ENCODE results near the gene ADAMTS6.

DNA sequence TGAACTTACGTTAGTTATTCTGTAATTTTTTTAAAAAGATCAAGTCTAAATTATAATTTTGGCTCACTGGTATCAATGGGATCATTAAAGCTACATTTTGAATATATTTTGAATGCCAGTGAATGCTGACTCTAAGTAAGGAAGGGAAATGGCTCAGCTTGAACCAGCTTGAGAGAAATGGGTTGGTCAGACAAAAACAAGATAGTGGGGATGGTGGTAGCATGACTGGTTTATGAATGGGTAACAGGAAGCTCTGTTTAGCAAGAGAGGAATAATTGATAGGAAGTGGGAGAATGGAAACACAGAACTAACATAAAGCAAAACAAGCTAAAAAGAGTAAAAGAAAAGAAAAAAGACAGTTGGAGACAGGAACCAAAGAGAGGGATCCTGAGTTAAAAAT, 220.2 kb downstream of the ADAMTS6 start:
- TF ChIP-seq, protein P1, sequence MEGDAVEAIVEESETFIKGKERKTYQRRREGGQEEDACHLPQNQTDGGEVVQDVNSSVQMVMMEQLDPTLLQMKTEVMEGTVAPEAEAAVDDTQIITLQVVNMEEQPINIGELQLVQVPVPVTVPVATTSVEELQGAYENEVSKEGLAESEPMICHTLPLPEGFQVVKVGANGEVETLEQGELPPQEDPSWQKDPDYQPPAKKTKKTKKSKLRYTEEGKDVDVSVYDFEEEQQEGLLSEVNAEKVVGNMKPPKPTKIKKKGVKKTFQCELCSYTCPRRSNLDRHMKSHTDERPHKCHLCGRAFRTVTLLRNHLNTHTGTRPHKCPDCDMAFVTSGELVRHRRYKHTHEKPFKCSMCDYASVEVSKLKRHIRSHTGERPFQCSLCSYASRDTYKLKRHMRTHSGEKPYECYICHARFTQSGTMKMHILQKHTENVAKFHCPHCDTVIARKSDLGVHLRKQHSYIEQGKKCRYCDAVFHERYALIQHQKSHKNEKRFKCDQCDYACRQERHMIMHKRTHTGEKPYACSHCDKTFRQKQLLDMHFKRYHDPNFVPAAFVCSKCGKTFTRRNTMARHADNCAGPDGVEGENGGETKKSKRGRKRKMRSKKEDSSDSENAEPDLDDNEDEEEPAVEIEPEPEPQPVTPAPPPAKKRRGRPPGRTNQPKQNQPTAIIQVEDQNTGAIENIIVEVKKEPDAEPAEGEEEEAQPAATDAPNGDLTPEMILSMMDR (IDR thresholded peaks at IDR 0.05), result no peak
- no peak for TF ChIP-seq POLR2AphosphoS5 (IDR thresholded peaks at IDR 0.05)

Data from suprapubic skin (tissue), 3 donors.